Measurements from ENCODE around the gene BBS9.

- TF ChIP-seq CTCF (conservative IDR thresholded peaks at IDR 0.05; ENCODE audit: low read depth, low read length), result no peak
- TF ChIP-seq BHLHE40 (IDR thresholded peaks at IDR 0.05; ENCODE audit: low read depth, low read length), result no peak
- TF ChIP-seq USF2 (IDR thresholded peaks at IDR 0.05; ENCODE audit: low read depth, low read length), result no peak
- no peak for TF ChIP-seq RCOR1 (IDR thresholded peaks at IDR 0.05; ENCODE audit: insufficient replicate concordance, low read length)
- TF ChIP-seq NFE2L2 (IDR thresholded peaks at IDR 0.05; ENCODE audit: low read depth, low read length), result no peak
- TF ChIP-seq POLR2A (IDR thresholded peaks at IDR 0.05; ENCODE audit: low read depth, low read length), result no peak
- TF ChIP-seq MXI1 (IDR thresholded peaks at IDR 0.05; ENCODE audit: borderline replicate concordance, low read depth, low read length), result no peak
- no peak for TF ChIP-seq RAD21 (IDR thresholded peaks at IDR 0.05; ENCODE audit: low read length)
- TF ChIP-seq RFX5 (IDR thresholded peaks at IDR 0.05; ENCODE audit: low read depth, low read length), result no peak
- TF ChIP-seq CHD1 (IDR thresholded peaks at IDR 0.05; ENCODE audit: low read depth, low read length), result no peak
Measured at GRCh38 chr7:33535989-33536388, 406.6 kb downstream of the BBS9 start.
